AG09319 (cell line): ENCODE results near the gene METTL14.

ENCODE experiments used
- DNase-seq: peaks from one replicate; pipeline ENCODE4 v3.0.0-alpha.2; 2010; ENCODE audit warnings: low read depth; ENCODE audit errors: extremely low read depth
- TF ChIP-seq, protein P1 (sequence below): IDR thresholded peaks from 2 replicates; pipeline ENCODE4 v1.5.1; 2011; ENCODE audit warnings: low read depth, mild to moderate bottlenecking, inconsistent platforms, low read length, moderate library complexity

METTL14 gene

DNA sequence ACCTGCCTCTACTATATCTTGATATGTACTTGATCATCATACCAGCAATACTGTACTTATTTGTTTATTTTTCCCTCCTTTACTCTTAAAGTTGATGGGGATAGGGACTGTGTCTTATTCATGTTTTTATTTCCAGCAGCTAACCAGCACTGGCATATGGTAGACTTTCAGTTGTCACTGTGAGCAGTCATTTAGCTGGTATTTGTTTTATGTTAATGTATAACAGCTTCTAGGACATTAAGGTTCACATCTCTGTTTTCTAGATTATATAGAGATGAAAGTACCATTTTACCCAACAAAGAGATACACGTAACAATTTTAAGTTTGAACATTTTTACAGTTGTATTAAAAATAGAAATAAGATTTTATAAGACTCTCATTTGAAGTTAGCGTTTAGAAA lies 17.9 kb downstream of the METTL14 start:
- no peak for DNase-seq
- TF ChIP-seq, protein P1, sequence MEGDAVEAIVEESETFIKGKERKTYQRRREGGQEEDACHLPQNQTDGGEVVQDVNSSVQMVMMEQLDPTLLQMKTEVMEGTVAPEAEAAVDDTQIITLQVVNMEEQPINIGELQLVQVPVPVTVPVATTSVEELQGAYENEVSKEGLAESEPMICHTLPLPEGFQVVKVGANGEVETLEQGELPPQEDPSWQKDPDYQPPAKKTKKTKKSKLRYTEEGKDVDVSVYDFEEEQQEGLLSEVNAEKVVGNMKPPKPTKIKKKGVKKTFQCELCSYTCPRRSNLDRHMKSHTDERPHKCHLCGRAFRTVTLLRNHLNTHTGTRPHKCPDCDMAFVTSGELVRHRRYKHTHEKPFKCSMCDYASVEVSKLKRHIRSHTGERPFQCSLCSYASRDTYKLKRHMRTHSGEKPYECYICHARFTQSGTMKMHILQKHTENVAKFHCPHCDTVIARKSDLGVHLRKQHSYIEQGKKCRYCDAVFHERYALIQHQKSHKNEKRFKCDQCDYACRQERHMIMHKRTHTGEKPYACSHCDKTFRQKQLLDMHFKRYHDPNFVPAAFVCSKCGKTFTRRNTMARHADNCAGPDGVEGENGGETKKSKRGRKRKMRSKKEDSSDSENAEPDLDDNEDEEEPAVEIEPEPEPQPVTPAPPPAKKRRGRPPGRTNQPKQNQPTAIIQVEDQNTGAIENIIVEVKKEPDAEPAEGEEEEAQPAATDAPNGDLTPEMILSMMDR = no peak

DNA sequence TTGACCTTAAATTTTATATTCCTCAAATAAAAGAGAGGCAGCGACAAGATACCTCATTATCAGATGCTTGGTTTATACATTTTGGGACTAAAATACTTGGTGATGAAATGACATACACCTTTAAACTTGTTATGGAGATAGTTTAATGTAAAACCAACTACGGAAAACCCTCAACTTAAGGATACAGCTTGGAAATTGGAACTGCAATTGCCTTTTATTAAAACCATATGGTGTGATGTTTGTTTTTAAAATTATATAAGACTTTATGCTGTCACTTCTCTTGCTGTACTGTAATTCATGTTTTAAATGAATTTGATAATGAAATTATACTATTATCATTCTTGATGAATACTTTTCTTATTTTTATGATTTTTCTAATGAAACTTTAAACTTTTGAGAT lies 25.9 kb downstream of the METTL14 start:
- TF ChIP-seq, protein P1 = no peak
- no peak for DNase-seq

DNA sequence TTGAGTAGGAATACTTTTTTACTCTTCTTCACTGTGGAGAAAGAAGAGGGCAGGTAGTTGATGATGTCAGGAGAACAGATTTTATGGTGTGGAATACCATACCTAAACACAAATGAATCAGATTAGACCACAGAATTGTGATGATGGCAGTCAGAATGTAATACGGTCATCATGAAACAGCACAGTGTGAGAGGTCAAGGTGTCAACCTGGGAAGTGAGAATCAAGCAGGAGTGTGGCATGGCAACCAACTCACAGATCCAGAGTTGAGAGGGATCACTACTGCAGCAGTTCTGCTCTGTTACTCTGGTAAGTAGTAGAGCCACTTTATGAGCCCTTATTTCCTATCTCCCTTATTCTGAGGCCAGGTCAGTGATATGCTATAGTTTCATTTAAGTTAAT lies 27.7 kb downstream of the METTL14 start:
- DNase-seq = no peak
- TF ChIP-seq, protein P1 = no peak

DNA sequence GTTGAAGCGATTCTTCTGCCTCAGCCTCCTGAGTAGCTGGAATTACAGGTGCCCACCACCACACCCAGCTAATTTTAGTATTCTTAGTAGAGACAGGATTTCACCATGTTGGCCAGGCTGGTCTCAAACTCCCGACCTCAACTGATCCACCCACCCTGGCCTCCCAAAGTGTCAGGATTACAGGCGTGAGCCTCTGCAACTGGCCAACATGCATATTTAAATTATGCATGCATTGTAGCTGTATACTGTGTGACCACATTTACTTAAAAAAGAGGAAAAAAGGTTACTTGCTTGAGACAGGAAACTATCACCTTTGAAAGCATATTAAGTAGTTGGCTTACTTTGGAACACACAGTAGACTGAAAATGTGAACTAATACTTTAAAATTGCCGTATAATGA lies 29.5 kb downstream of the METTL14 start:
- TF ChIP-seq, protein P1 = no peak
- no peak for DNase-seq

DNA sequence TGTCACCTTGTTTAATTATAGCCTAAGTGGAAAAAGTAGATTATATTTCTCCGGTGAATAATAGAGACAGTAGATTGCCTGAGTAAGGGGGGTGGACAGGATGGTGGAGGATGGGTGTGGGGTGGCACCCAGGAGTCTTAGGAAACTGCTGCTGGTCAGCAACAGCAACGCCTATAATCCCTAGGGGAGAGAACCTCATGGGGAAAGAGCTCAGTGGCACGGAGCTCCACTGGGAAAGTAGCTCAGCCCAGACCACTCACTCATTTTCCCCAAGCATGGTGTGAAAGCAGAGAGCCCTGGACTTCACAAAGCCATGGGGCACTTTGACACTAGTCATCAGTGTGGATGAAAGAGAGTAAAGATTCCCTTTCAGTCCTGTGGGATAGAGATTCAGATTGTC lies 31.1 kb downstream of the METTL14 start:
- no peak for DNase-seq
- TF ChIP-seq, protein P1 = no peak

DNA sequence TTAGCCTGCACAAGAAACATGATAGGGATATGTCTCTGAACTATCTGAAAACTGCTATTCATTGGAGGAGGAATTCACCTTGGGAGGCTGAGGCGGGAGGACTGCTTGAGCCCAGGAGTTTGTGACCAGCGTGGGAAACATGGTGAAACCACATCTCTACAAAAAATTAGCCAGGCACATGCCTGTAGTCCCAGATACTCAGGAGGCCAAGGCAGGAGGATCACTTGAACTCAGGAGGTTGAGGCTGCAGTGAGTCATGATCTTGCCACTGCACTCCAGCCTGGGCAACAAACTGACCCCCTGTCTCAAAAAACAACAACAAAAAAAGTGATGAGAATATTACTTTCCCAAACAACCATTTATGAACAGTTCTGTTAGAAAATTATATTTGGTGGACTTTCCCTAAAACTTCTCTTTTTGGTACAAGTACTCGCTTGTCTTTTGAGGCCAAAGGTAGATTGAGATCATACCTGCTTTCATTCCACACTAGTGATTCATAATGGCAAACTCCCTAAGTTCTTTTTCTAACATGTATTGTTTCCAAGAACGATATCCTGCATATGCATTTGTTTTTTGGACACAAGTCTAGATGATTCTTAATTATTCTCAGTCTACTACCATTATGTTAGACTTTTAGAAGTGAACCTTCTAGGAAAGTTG lies 33.4 kb downstream of the METTL14 start:
- DNase-seq = no peak
- TF ChIP-seq, protein P1 = no peak

DNA sequence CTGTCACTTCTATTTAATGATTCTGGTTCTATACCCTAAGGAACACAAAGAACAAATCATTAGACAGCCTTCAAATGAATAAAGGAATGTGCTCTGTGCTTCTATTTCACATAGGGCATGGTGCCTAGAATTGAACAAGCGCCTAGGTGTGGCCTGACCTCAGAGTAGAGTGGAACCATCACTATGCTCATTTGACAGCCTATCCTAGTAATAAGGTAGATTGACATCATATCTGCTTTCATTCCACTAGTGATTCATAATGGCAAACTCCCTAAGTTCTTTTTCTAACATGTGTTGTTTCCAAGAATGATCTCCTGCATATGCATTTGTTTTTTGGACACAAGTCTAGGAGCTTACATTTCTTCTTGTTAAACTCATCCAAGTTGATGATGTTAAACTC lies 36.6 kb downstream of the METTL14 start:
- no peak for DNase-seq

More for the DNA sequence above, 36.6 kb downstream of the METTL14 start:
- TF ChIP-seq, protein P1 = no peak
